HG02973 (cell line): ENCODE measurements around the gene MDK.

Experiments
- ATAC-seq: cut with Tn5 transposase; IDR thresholded peaks from one replicate; pipeline ENCODE4 v1.9.1; 2021; ENCODE audit warnings: moderate library complexity; ENCODE audit not compliant: unreplicated experiment

The MDK gene

GRCh38 chr11:46393231-46393616 lies 11.8 kb downstream of the MDK start:
- ATAC-seq, result no peak

- ATAC-seq, result no peak
These were observed 12.3 kb downstream of the MDK start for GRCh38 chr11:46393759-46394158.

GRCh38 chr11:46397526-46397925 lies 16.1 kb downstream of the MDK start:
- ATAC-seq, result no peak

- no peak for ATAC-seq
These were observed 21.8 kb downstream of the MDK start for GRCh38 chr11:46402957-46403902.

- ATAC-seq, result no peak
These were observed 23.1 kb downstream of the MDK start for GRCh38 chr11:46404476-46405017.

- ATAC-seq, result no peak
These were observed 26.2 kb downstream of the MDK start for GRCh38 chr11:46407635-46408034.

- no peak for ATAC-seq
These were observed 27.0 kb downstream of the MDK start for GRCh38 chr11:46408407-46408986.

GRCh38 chr11:46410021-46410420 lies 28.6 kb downstream of the MDK start:
- ATAC-seq, result no peak

- ATAC-seq, result no peak
These were observed 32.4 kb downstream of the MDK start for GRCh38 chr11:46413760-46414465.

- no peak for ATAC-seq
These were observed 33.0 kb downstream of the MDK start for GRCh38 chr11:46414466-46414796.

- no peak for ATAC-seq
These were observed 33.4 kb downstream of the MDK start for GRCh38 chr11:46414879-46415278.

GRCh38 chr11:46417711-46418110 lies 36.2 kb downstream of the MDK start:
- no peak for ATAC-seq

GRCh38 chr11:46418751-46419150 lies 37.3 kb downstream of the MDK start:
- ATAC-seq, result no peak

GRCh38 chr11:46420513-46420912 lies 39.0 kb downstream of the MDK start:
- no peak for ATAC-seq

GRCh38 chr11:46421257-46421880 lies 39.9 kb downstream of the MDK start:
- no peak for ATAC-seq

GRCh38 chr11:46422588-46422987 lies 41.1 kb downstream of the MDK start:
- no peak for ATAC-seq

- no peak for ATAC-seq
These were observed 44.9 kb downstream of the MDK start for GRCh38 chr11:46426233-46426991.

GRCh38 chr11:46427364-46427763 lies 45.9 kb downstream of the MDK start:
- ATAC-seq, result no peak

- ATAC-seq, result no peak
These were observed 48.2 kb downstream of the MDK start for GRCh38 chr11:46429717-46430116.

- no peak for ATAC-seq
These were observed 49.7 kb downstream of the MDK start for GRCh38 chr11:46431211-46431610.
